Right atrium auricular region (tissue), 2 donors: ENCODE results near the gene POMZP3. TPM values are rescaled to one million over a fixed set of nuclear protein-coding genes. Genes with fewer than 3 reads are reported as not detected.
"Not testable (repeated sequence)": the region's sequence is repeated elsewhere in the genome, so short reads cannot be mapped to it uniquely, and the experiment has no call there.

Experiments
- DNase-seq: peaks from one replicate; pipeline ENCODE4 v3.0.0-alpha.2; 2019; ENCODE audit warnings: low spot score
- H3K27ac ChIP-seq, 2 donors: fragments of 200-600 bp; sonication (generic); 1 replicate in 1 of 2; 2 replicates in 1 of 2; pipeline ENCODE4 v1.5.1; 2016 to 2019
- H3K27me3 ChIP-seq, 2 donors: fragments of 200-600 bp; sonication (generic); one replicate each; pipeline versions ENCODE4 v1.5.1 to v1.6.0; 2017 to 2019
- H3K36me3 ChIP-seq: fragments of 200-600 bp; sonication (generic); one replicate; pipeline ENCODE4 v1.5.1; 2016
- H3K4me1 ChIP-seq, 2 donors: fragments of 200-600 bp; sonication (generic); one replicate each; pipeline versions ENCODE4 v1.5.1 to v1.6.0; 2017 to 2019
- H3K4me3 ChIP-seq, 2 donors: fragments of 200-600 bp; sonication (generic); 1 replicate in 1 of 2; 2 replicates in 1 of 2; pipeline ENCODE4 v1.5.1; 2017 to 2019; ENCODE audit warnings: mild to moderate bottlenecking in 1 of 2, moderate library complexity in 1 of 2
- H3K9me3 ChIP-seq, 2 donors: fragments of 200-600 bp; sonication (generic); one replicate each; pipeline ENCODE4 v1.5.1; 2019
- total RNA-seq, 2 donors: library from RNA; depleted of rRNA; stranded (reverse); fragments of >200 nt; gene quantifications; one replicate each; pipeline ENCODE4 v1.1.0, GENCODE V29; 2016

The POMZP3 gene
- total RNA-seq, 2 donors from 2014 or later = 2.2 to 10.1 TPM

GRCh38 chr7:76572296-76572695 is 54.8 kb downstream of the POMZP3 start:
- H3K36me3 ChIP-seq, H3K4me3 ChIP-seq, H3K27me3 ChIP-seq, H3K4me1 ChIP-seq, H3K27ac ChIP-seq, DNase-seq, H3K9me3 ChIP-seq: not testable (repeated sequence)

GRCh38 chr7:76570324-76570775 is 56.7 kb downstream of the POMZP3 start:
- not testable (repeated sequence) for H3K27ac ChIP-seq, H3K4me3 ChIP-seq, H3K27me3 ChIP-seq, H3K9me3 ChIP-seq, H3K4me1 ChIP-seq, H3K36me3 ChIP-seq, DNase-seq

GRCh38 chr7:76568742-76569141 is 58.3 kb downstream of the POMZP3 start:
- not testable (repeated sequence) for H3K4me3 ChIP-seq, H3K27ac ChIP-seq, DNase-seq, H3K9me3 ChIP-seq, H3K36me3 ChIP-seq, H3K4me1 ChIP-seq, H3K27me3 ChIP-seq

GRCh38 chr7:76567753-76568152 is 59.3 kb downstream of the POMZP3 start:
- not testable (repeated sequence) for H3K4me3 ChIP-seq, H3K27ac ChIP-seq, H3K4me1 ChIP-seq, H3K27me3 ChIP-seq, H3K36me3 ChIP-seq, DNase-seq, H3K9me3 ChIP-seq

GRCh38 chr7:76567311-76567710 is 59.8 kb downstream of the POMZP3 start:
- H3K27me3 ChIP-seq, DNase-seq, H3K9me3 ChIP-seq, H3K4me1 ChIP-seq, H3K4me3 ChIP-seq, H3K27ac ChIP-seq, H3K36me3 ChIP-seq: not testable (repeated sequence)

GRCh38 chr7:76565001-76565400 is 62.1 kb downstream of the POMZP3 start:
- not testable (repeated sequence) for H3K36me3 ChIP-seq, DNase-seq, H3K27me3 ChIP-seq, H3K9me3 ChIP-seq, H3K4me3 ChIP-seq, H3K4me1 ChIP-seq, H3K27ac ChIP-seq

- not testable (repeated sequence) for H3K4me1 ChIP-seq, H3K27me3 ChIP-seq, H3K36me3 ChIP-seq, H3K4me3 ChIP-seq, H3K9me3 ChIP-seq, H3K27ac ChIP-seq, DNase-seq
Observed at GRCh38 chr7:76561342-76561741, 65.7 kb downstream of the POMZP3 start.

GRCh38 chr7:76560157-76560556 is 66.9 kb downstream of the POMZP3 start:
- not testable (repeated sequence) for H3K9me3 ChIP-seq, H3K4me1 ChIP-seq, H3K27me3 ChIP-seq, DNase-seq, H3K36me3 ChIP-seq, H3K27ac ChIP-seq, H3K4me3 ChIP-seq

Other genes starting within 250 kb of the POMZP3 start
- gene SSC4D, start 217.6 kb downstream of the POMZP3 start, total RNA-seq = under 1 TPM; 0.35 to 0.37 TPM
- gene ZP3, start 202.3 kb downstream of the POMZP3 start, total RNA-seq = 1 to 10 TPM; 2.4 to 3.4 TPM
- gene DTX2, start 165.6 kb downstream of the POMZP3 start, total RNA-seq = 10 to 100 TPM in 1 of 2 donors, 1 to 10 TPM in 1; 7.9 to 18.9 TPM
- 100 to 1,000 TPM in 1 of 2 donors, 10 to 100 TPM in 1; 78.8 to 126 TPM for gene UPK3B, start 116.7 kb downstream of the POMZP3 start, total RNA-seq
- not detected for gene SPDYE16, start 84.0 kb downstream of the POMZP3 start, total RNA-seq